Stomach smooth muscle (tissue), 2 donors: ENCODE measurements around the gene C11orf42.
"Not testable (repeated sequence)": the region's sequence is repeated elsewhere in the genome, so short reads cannot be mapped to it uniquely, and the experiment has no call there.

Experiments used
- H3K27ac ChIP-seq: one replicate; pipeline ENCODE4 v1.7.0; 2013; ENCODE audit warnings: mild to moderate bottlenecking, low read length, inconsistent platforms
- H3K27me3 ChIP-seq, 2 donors: one replicate each; pipeline ENCODE4 v1.7.0; 2013; ENCODE audit warnings: low read length in 2 of 2; ENCODE audit not compliant: insufficient read depth in 2 of 2, control insufficient read depth in 1 of 2
- H3K36me3 ChIP-seq, 2 donors: one replicate each; pipeline ENCODE4 v1.7.0; 2013; ENCODE audit warnings: low read length in 2 of 2; ENCODE audit not compliant: control insufficient read depth in 2 of 2, insufficient read depth in 2 of 2
- H3K4me1 ChIP-seq: one replicate; pipeline ENCODE4 v1.7.0; 2013; ENCODE audit warnings: low read length; ENCODE audit not compliant: control insufficient read depth, insufficient read depth
- H3K4me3 ChIP-seq, 2 donors: one replicate each; pipeline ENCODE4 v1.7.0; 2013; ENCODE audit warnings: low read length in 2 of 2
- H3K9ac ChIP-seq, 2 donors: one replicate each; pipeline ENCODE4 v1.7.0; 2013; ENCODE audit warnings: low read length in 2 of 2, mild to moderate bottlenecking in 1 of 2
- H3K9me3 ChIP-seq, 2 donors: one replicate each; pipeline ENCODE4 v1.7.0; 2013; ENCODE audit warnings: low read length in 2 of 2; ENCODE audit not compliant: control insufficient read depth in 2 of 2
- donor health status: healthy.
- donor health status: Pancreatic carcinoma.

Gene C11orf42

DNA sequence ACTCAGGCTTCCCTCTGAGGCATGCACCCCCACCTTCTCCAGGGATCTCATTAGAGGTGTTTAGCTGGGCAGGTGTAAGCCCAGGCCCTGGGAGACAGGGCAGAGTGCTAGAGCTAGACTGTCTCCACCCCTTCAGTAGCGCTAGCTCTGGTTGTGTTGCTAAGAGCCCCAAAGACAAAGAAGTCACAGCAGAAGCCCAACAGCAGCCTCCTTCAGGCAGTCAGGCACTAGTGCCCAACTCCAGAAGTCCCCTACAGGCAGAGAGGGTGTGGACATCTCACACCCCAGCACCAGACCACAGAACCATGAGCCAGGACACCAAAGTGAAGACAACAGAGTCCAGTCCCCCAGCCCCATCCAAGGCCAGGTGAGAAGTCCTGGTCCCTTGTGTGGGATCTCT, 33.5 kb downstream of the C11orf42 start, which contains the start of gene CNGA4:
CNGA4 (plus strand) TSS at position 188 of the 400 bp plus-strand sequence; CDS start at position 306, 118 bp downstream.
- H3K9me3 ChIP-seq = no peaks in the 10 kb centered on the region

GRCh38 chr11:6240139-6240538, 34.8 kb downstream of the C11orf42 start:
- Histone ChIP-seq H3K9ac (no peak overlapping the region), H3K27me3 (no peaks in the 10 kb centered on the region)

More for the DNA sequence above, 33.5 kb downstream of the C11orf42 start, which contains the start of gene CNGA4:
- H3K4me3 ChIP-seq = no peak within 1 kb of the TSS
- H3K27ac ChIP-seq = no peak within 1 kb of the TSS
- no peaks in the 10 kb centered on the region for H3K27me3 ChIP-seq
- no peaks in the 10 kb centered on the region for H3K36me3 ChIP-seq
- no peak within 1 kb of the TSS for H3K9ac ChIP-seq
- H3K4me1 ChIP-seq = peaks cover under 1% of the 10 kb centered on the region

DNA sequence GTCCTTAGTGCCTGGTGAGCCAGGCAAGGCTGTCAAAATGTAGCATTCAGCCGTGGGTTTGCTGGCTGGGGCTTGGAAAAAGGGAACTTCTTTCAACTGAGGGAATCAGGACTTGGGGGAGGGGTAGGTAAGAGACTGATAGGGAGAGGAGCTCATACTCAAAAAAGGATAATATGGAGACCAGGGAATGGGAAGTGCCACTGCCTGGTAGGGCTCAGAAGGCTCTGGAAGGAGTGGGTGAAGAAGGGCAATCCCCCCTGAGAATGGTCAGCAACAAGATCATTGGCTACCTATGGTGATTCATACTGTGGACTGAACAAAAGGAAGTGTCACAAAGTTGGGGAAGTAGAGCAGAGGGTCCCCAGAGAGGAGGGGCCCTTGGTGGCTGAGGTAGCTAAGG, 35.4 kb downstream of the C11orf42 start:
- no peak overlapping the region for H3K27ac ChIP-seq

More at GRCh38 chr11:6240139-6240538, 34.8 kb downstream of the C11orf42 start:
- Histone ChIP-seq H3K27ac (no peak overlapping the region), H3K4me1 (no peaks in the 10 kb centered on the region), H3K36me3 (no peaks in the 10 kb centered on the region), H3K4me3 (no peak overlapping the region), H3K9me3 (no peaks in the 10 kb centered on the region)

GRCh38 chr11:6241316-6241715, 36.0 kb downstream of the C11orf42 start:
- Histone ChIP-seq H3K4me3 (no peak overlapping the region), H3K27ac (no peak overlapping the region), H3K27me3 (no peaks in the 10 kb centered on the region), H3K9ac (no peak overlapping the region), H3K36me3 (no peaks in the 10 kb centered on the region), H3K4me1 (no peaks in the 10 kb centered on the region), H3K9me3 (no peaks in the 10 kb centered on the region)

More for the DNA sequence above, 35.4 kb downstream of the C11orf42 start:
- Histone ChIP-seq H3K4me1 (no peaks in the 10 kb centered on the region), H3K4me3 (no peak overlapping the region), H3K27me3 (no peaks in the 10 kb centered on the region), H3K36me3 (no peaks in the 10 kb centered on the region), H3K9me3 (no peaks in the 10 kb centered on the region), H3K9ac (no peak overlapping the region)

DNA sequence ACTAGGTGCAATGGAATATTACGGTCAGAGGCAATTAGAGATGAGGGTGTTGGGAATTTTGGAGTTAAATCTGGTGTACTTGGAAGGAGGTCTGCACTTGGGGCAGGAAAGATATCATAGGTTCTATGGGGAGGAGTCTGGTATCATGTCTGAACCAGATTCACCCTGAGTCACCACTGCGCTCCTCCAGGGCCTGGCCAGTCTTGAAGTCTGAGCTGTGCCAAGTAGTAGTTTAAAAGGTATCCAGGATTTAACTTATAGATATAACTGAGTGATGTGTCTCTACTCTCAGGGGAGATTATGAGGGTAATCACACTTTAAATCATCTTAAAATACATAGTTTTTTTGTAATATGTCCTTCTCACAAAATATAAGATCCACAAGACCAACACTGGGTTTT, 40.2 kb downstream of the C11orf42 start:
- Histone ChIP-seq H3K9me3 (no peaks in the 10 kb centered on the region), H3K27ac (no peak overlapping the region), H3K4me3 (no peak overlapping the region), H3K9ac (no peak overlapping the region), H3K36me3 (no peaks in the 10 kb centered on the region), H3K4me1 (peaks cover 6% of the 10 kb centered on the region), H3K27me3 (no peaks in the 10 kb centered on the region)

GRCh38 chr11:6248248-6248647, 42.9 kb downstream of the C11orf42 start:
- H3K27ac ChIP-seq = no peak overlapping the region

DNA sequence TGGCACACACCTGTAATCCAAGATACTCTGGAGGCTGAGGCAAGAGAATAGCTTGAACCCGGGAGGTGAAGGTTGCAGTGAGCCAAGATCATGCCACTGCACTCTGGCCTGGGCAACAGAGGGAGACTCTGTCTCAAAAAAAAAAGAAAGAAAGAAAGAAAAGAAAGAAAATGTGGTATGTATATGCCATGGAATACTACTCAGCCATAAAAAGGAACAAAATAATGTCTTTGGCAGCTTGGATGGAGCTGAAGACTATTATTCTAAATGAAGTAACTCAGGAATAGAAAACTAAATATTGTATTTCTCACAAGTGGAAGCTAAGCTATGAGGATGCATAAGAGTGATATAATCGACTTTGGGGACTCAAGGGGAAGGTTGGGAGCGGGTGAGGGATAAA, 43.5 kb downstream of the C11orf42 start:
- peaks cover 22% of the 10 kb centered on the region for H3K4me1 ChIP-seq
- H3K9me3 ChIP-seq, H3K27me3 ChIP-seq, H3K9ac ChIP-seq, H3K4me3 ChIP-seq, H3K36me3 ChIP-seq, H3K27ac ChIP-seq: not testable (repeated sequence)

More at GRCh38 chr11:6248248-6248647, 42.9 kb downstream of the C11orf42 start:
- Histone ChIP-seq H3K4me1 (peaks cover 22% of the 10 kb centered on the region), H3K4me3 (no peak overlapping the region), H3K27me3 (no peaks in the 10 kb centered on the region), H3K9me3 (no peaks in the 10 kb centered on the region), H3K9ac (no peak overlapping the region), H3K36me3 (no peaks in the 10 kb centered on the region)

GRCh38 chr11:6249770-6250555, 44.6 kb downstream of the C11orf42 start:
- peaks cover 22% of the 10 kb centered on the region for H3K4me1 ChIP-seq
- no peaks in the 10 kb centered on the region for H3K9me3 ChIP-seq
- peak overlapping the region; percentile 55 for H3K27ac ChIP-seq
- no peaks in the 10 kb centered on the region for H3K27me3 ChIP-seq
- H3K9ac ChIP-seq = peak overlapping the region in 1 of 2 donors; percentile 29
- H3K36me3 ChIP-seq = no peaks in the 10 kb centered on the region
- H3K4me3 ChIP-seq = no peak overlapping the region

- H3K27ac ChIP-seq = peak overlapping the region; percentile 94
- H3K9ac ChIP-seq = peak overlapping the region in 1 of 2 donors; percentile 21
- H3K27me3 ChIP-seq = no peaks in the 10 kb centered on the region
- peaks cover 22% of the 10 kb centered on the region for H3K4me1 ChIP-seq
- H3K36me3 ChIP-seq = no peaks in the 10 kb centered on the region
- no peaks in the 10 kb centered on the region for H3K9me3 ChIP-seq
- no peak overlapping the region for H3K4me3 ChIP-seq
Observed at GRCh38 chr11:6251120-6251733, 45.9 kb downstream of the C11orf42 start.

- H3K9ac ChIP-seq = peak overlapping the region in 1 of 2 donors; percentile 58
- peaks cover 22% of the 10 kb centered on the region for H3K4me1 ChIP-seq
- H3K36me3 ChIP-seq = no peaks in the 10 kb centered on the region
- no peaks in the 10 kb centered on the region for H3K9me3 ChIP-seq
- H3K4me3 ChIP-seq = no peak overlapping the region
- H3K27me3 ChIP-seq = peaks cover 0 to under 1% of the 10 kb centered on the region in 2 donors
- peak overlapping the region; percentile 94 for H3K27ac ChIP-seq
Observed at GRCh38 chr11:6251990-6252473, 46.7 kb downstream of the C11orf42 start.
